ENCODE results near the gene SLC22A7. TPM values are rescaled to one million over a fixed set of nuclear protein-coding genes. Genes with fewer than 3 reads are reported as not detected.

Gene SLC22A7
- total RNA-seq, 4 donors from 2014 or later: 0.42 TPM; not detected in 3

DNA sequence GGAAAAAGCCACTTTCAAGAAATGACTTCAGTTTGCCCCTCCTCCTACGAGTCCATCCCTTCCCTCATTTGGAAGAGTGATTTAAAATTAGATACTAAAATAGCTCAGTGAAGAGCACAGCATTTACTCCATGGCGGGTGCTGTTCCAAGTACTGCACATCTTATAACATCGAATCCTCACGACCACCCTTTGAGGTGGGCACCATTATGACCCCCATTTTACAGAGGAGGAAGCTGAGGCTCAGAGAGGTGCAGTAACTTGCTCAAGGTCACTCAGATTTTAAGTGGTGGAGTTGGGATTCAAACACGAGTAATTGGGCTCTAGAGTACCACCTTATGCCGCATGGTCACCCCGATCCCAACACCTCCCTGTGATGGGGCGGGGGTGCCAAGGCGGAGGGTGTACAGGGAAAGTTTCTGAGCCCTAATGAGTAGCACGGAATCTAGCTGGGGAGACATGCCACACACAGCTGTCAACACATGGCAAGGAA, 29.2 kb upstream of the SLC22A7 start:
- Histone ChIP-seq H3K9me3 (no peaks in the 10 kb centered on the region), H3K36me3 (no peaks in the 10 kb centered on the region), H3K4me3 (peak overlapping the region in 2 of 4 donors; percentile 39 to 50), H3K27me3 (peaks cover 12 to 15% (median 13%) of the 10 kb centered on the region in 3 donors), H3K4me1 (peaks cover 0 to 8% of the 10 kb centered on the region in 2 donors), H3K27ac (no peak overlapping the region)
- DNase-seq (no peak), ATAC-seq (no peak)
- intact Hi-C loops (cut with DNase I; ENCODE audit: low total_unique reads) (no loop called here), in situ Hi-C loops (cut with MboI; ENCODE audit: low sequenced_read_pairs in 4 of 4) (no loop called here)
- TF ChIP-seq, protein P1, sequence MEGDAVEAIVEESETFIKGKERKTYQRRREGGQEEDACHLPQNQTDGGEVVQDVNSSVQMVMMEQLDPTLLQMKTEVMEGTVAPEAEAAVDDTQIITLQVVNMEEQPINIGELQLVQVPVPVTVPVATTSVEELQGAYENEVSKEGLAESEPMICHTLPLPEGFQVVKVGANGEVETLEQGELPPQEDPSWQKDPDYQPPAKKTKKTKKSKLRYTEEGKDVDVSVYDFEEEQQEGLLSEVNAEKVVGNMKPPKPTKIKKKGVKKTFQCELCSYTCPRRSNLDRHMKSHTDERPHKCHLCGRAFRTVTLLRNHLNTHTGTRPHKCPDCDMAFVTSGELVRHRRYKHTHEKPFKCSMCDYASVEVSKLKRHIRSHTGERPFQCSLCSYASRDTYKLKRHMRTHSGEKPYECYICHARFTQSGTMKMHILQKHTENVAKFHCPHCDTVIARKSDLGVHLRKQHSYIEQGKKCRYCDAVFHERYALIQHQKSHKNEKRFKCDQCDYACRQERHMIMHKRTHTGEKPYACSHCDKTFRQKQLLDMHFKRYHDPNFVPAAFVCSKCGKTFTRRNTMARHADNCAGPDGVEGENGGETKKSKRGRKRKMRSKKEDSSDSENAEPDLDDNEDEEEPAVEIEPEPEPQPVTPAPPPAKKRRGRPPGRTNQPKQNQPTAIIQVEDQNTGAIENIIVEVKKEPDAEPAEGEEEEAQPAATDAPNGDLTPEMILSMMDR (IDR thresholded peaks at IDR 0.05 in 4 of 5, conservative IDR thresholded peaks at IDR 0.05 in 1 of 5): no peak
- TF ChIP-seq POLR2A (IDR thresholded peaks at IDR 0.05): no peak

DNA sequence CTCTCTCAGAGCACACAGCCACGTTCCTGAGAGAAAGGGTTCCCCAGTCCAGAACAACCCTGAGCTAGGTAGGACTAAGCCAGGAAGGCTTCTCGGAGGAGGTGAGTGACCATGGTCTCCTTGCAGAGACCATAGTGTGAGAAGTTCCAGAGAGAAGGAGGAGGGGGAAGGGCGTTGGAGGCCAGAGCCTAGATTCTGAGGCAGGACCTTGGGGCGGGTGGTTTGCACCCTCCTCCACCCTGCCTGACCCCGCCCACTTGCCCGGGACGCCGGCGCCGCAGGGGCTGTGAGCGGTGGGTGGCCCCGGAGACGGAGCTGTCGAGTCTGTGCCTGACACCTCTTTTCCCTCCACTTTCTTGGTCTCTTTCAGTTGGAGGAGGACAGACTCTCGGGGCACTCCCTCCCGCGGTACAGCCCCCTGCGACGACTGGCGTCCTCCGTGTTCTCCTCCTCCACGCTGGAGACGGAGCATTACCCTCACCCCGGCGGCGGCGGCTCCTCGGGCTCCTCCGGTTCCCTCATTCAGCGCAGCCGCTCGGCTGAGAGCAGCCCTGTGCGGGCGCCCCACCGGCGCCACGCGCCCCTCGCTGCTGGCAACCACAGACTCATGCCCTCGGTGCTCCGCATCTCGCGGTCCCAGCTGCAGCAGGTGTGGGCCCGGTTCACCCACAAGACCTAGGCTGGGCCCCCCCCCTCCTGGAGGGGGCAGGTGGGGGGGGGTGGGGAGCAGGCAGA, 28.6 kb upstream of the SLC22A7 start:
- Histone ChIP-seq H3K9me3 (no peaks in the 10 kb centered on the region), H3K36me3 (no peaks in the 10 kb centered on the region), H3K27ac (no peak overlapping the region), H3K27me3 (peaks cover 16 to 20% (median 19%) of the 10 kb centered on the region in 3 donors), H3K4me3 (peak overlapping the region; percentile 25 to 50 (median 38)), H3K4me1 (peaks cover 0 to 8% of the 10 kb centered on the region in 2 donors)
- intact Hi-C loops (cut with DNase I; ENCODE audit: low total_unique reads): no loop called here
- DNase-seq (no peak), ATAC-seq (no peak)
- in situ Hi-C loops (cut with MboI; ENCODE audit: low sequenced_read_pairs in 4 of 4): no loop called here
- TF ChIP-seq, protein P1 (IDR thresholded peaks at IDR 0.05 in 4 of 5, conservative IDR thresholded peaks at IDR 0.05 in 1 of 5): no peak
- no peak for TF ChIP-seq POLR2A (IDR thresholded peaks at IDR 0.05)

DNA sequence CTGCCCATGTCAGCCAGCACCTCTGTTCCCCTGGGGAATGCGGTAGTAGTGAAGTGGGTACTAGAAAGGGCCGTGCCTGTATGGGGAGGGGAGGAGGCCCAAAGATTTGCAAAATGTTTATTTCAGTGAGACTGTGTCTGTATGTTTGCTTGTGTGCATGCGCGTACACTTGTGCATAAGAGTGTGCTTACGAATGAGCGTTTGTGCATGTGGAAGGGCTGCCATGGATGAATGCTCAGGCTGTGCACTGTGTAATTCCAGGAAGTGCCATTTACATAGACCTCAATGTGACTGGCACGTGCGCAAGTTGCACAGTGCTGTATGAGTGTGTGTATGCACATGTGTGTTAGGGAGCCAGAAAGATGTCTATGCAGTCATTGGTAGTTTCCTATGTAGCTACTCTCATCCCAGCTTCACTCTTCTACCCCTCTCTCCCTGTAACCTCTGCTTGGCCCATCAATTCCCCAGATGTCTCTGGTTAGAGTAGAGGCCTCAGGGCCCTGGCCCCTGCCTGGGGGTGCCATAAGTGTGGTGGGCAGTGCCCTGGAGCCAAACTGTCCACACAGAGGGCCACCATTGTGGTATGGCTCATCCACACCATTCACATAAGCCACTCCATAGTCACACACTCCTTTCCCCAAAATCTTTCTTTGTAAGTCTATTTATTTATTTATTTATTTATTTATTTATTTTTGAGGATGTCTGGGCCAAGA, 26.8 kb upstream of the SLC22A7 start:
- ATAC-seq (no peak), DNase-seq (no peak)
- in situ Hi-C loops (cut with MboI; ENCODE audit: low sequenced_read_pairs in 4 of 4): no loop called here
- intact Hi-C loops (cut with DNase I; ENCODE audit: low total_unique reads): no loop called here
- Histone ChIP-seq H3K36me3 (no peaks in the 10 kb centered on the region), H3K4me1 (peaks cover 0 to 13% of the 10 kb centered on the region in 2 donors), H3K4me3 (no peak overlapping the region), H3K27me3 (peaks cover 28 to 37% (median 35%) of the 10 kb centered on the region in 3 donors), H3K27ac (no peak overlapping the region), H3K9me3 (no peaks in the 10 kb centered on the region)
- TF ChIP-seq POLR2A (IDR thresholded peaks at IDR 0.05): no peak
- TF ChIP-seq, protein P1 (IDR thresholded peaks at IDR 0.05 in 4 of 5, conservative IDR thresholded peaks at IDR 0.05 in 1 of 5): no peak

DNA sequence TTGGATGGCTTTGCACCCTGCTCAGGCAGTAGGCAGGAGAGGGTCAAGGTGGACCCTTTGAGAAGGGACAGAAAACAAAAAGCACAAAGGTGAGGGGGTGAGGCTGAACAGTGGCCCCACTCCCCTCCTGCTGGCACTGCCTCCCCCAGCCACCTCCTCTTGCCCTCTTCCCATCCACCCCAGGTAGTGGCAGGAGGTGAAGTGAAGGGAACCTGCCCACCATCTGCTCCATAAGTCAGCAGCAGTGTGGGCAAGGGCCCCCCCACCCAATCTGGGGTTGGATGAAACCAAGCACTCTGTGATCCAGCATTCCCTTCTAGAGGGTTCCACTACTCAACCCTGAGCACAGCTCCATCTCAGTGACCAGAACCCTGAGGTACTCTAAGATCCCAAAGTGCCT, 26.1 kb upstream of the SLC22A7 start:
- TF ChIP-seq, protein P1 (IDR thresholded peaks at IDR 0.05 in 4 of 5, conservative IDR thresholded peaks at IDR 0.05 in 1 of 5): no peak
- no peak for TF ChIP-seq POLR2A (IDR thresholded peaks at IDR 0.05)
- Histone ChIP-seq H3K4me1 (peaks cover 0 to 13% of the 10 kb centered on the region in 2 donors), H3K27me3 (peaks cover 31 to 44% (median 41%) of the 10 kb centered on the region in 3 donors), H3K4me3 (no peak overlapping the region), H3K27ac (no peak overlapping the region), H3K36me3 (no peaks in the 10 kb centered on the region), H3K9me3 (no peaks in the 10 kb centered on the region)
- DNase-seq (no peak), ATAC-seq (no peak)
- in situ Hi-C loops (cut with MboI; ENCODE audit: low sequenced_read_pairs in 4 of 4) (no loop called here), intact Hi-C loops (cut with DNase I; ENCODE audit: low total_unique reads) (no loop called here)

Measured in gastrocnemius medialis (tissue), 4 donors.